Endodermal cell (in vitro differentiated cells): ENCODE results near the gene MRTFA. TPM values are rescaled to one million over a fixed set of nuclear protein-coding genes. Genes with fewer than 3 reads are reported as not detected.

Source experiments
- DNase-seq: peaks from one replicate; pipeline ENCODE4 v3.0.0-alpha.2; 2017
- H3K27ac ChIP-seq: 2 replicates; pipeline ENCODE4 v1.5.1; 2013; ENCODE audit warnings: mild to moderate bottlenecking, low read depth, low read length, moderate library complexity
- H3K27me3 ChIP-seq: 2 replicates; pipeline ENCODE4 v1.6.1; 2013; ENCODE audit warnings: mild to moderate bottlenecking, low read length, moderate library complexity; ENCODE audit not compliant: insufficient read depth, control insufficient read depth, poor library complexity, severe bottlenecking
- H3K36me3 ChIP-seq: 2 replicates; pipeline ENCODE4 v1.7.0; 2013; ENCODE audit warnings: mild to moderate bottlenecking, low read length, moderate library complexity; ENCODE audit not compliant: control insufficient read depth, insufficient read depth
- H3K4me1 ChIP-seq: one replicate; pipeline ENCODE4 v1.7.0; 2013; ENCODE audit warnings: low read length; ENCODE audit not compliant: control insufficient read depth, insufficient read depth
- H3K4me3 ChIP-seq: 2 replicates; pipeline ENCODE4 v1.5.1; 2013; ENCODE audit warnings: mild to moderate bottlenecking, low read length, moderate library complexity
- H3K9ac ChIP-seq: 2 replicates; pipeline ENCODE4 v1.6.1; 2013; ENCODE audit warnings: mild to moderate bottlenecking, low read length, moderate library complexity; ENCODE audit not compliant: poor library complexity, severe bottlenecking; ENCODE audit errors: extremely low read depth
- H3K9me3 ChIP-seq: 2 replicates; pipeline ENCODE4 v1.6.1; 2013; ENCODE audit warnings: mild to moderate bottlenecking, low read length, moderate library complexity; ENCODE audit not compliant: control insufficient read depth
- H3K27ac Mint-ChIP-seq: 2 replicates; pipeline ENCODE4 v1.8.0; 2020; ENCODE audit warnings: mixed read lengths
- H3K27me3 Mint-ChIP-seq: 2 replicates; pipeline ENCODE4 v1.8.0; 2021; ENCODE audit warnings: mild to moderate bottlenecking, mixed read lengths; ENCODE audit not compliant: insufficient read depth
- H3K36me3 Mint-ChIP-seq: 2 replicates; pipeline ENCODE4 v1.8.0; 2020; ENCODE audit warnings: low read depth, mixed read lengths
- H3K4me1 Mint-ChIP-seq: 2 replicates; pipeline ENCODE4 v1.8.0; 2020; ENCODE audit warnings: mixed read lengths
- H3K4me3 Mint-ChIP-seq: 2 replicates; pipeline ENCODE4 v1.8.0; 2020; ENCODE audit warnings: mild to moderate bottlenecking, moderate library complexity, mixed read lengths
- H3K9me3 Mint-ChIP-seq: 2 replicates; pipeline ENCODE4 v1.8.0; 2020; ENCODE audit warnings: mild to moderate bottlenecking, mixed read lengths
- CTCF ChIP-seq: fragments of 200-600 bp; sonication (generic); conservative IDR thresholded peaks from 2 replicates; pipeline ENCODE4 v1.5.0; 2021; ENCODE audit warnings: antibody characterized with exemption, mild to moderate bottlenecking
- WGBS, 2 experiments: methylation state at CpG; one replicate each; pipeline versions ENCODE4 v1.1.5 to v1.1.7; 2013; ENCODE audit warnings: missing lambda C conversion rate in 2 of 2, mixed read lengths in 1 of 2; ENCODE audit not compliant: insufficient coverage in 1 of 2, insufficient read length in 1 of 2; 5-methylcytosine and 5-hydroxymethylcytosine counted together
- total RNA-seq, 2 donors: library from RNA; stranded (reverse); fragmentation: NEBNext Ultra II Directional in 1 of 2; extraction: Animal tissue kit (Norgen Biotek cat#: 25700) in 1 of 2; gene quantifications; 2 replicates in 1 of 2; 3 replicates in 1 of 2; pipeline ENCODE4 v1.2.1, GENCODE V29; 2021

Gene MRTFA
- total RNA-seq, 2 donors from 2014 or later: 43.3 to 44.7 TPM

- 97 to 100% methylated on average over 1 to 5 of the region's 5 CpGs for WGBS, 2 experiments
- Mint-ChIP-seq H3K27me3 (no peaks in the 10 kb centered on the region), H3K4me3 (no peak overlapping the region), H3K9me3 (no peaks in the 10 kb centered on the region), H3K36me3 (peaks cover 35% of the 10 kb centered on the region), H3K27ac (no peak overlapping the region), H3K4me1 (peaks cover 18% of the 10 kb centered on the region)
- Histone ChIP-seq H3K27ac (no peak overlapping the region), H3K9me3 (no peaks in the 10 kb centered on the region), H3K36me3 (peaks cover 43% of the 10 kb centered on the region), H3K9ac (no peak overlapping the region), H3K27me3 (no peaks in the 10 kb centered on the region), H3K4me3 (no peak overlapping the region), H3K4me1 (peaks cover 5% of the 10 kb centered on the region)
- no peak for DNase-seq
- TF ChIP-seq CTCF: no peak
Measured at GRCh38 chr22:40432157-40432556, 204.4 kb downstream of the MRTFA start.

GRCh38 chr22:40430991-40431390, 205.5 kb downstream of the MRTFA start:
- Mint-ChIP-seq H3K4me1 (peaks cover 12% of the 10 kb centered on the region), H3K27ac (no peak overlapping the region), H3K27me3 (no peaks in the 10 kb centered on the region), H3K9me3 (no peaks in the 10 kb centered on the region), H3K4me3 (no peak overlapping the region), H3K36me3 (peaks cover 42% of the 10 kb centered on the region)
- H3K9ac ChIP-seq: no peak overlapping the region
- no peak for TF ChIP-seq CTCF
- H3K27me3 ChIP-seq: no peaks in the 10 kb centered on the region
- no peaks in the 10 kb centered on the region for H3K9me3 ChIP-seq
- peaks cover 5% of the 10 kb centered on the region for H3K4me1 ChIP-seq
- no peak overlapping the region for H3K27ac ChIP-seq
- WGBS, 2 experiments: 96 to 100% methylated on average over 2 to 4 of the region's 4 CpGs
- DNase-seq: no peak
- H3K4me3 ChIP-seq: no peak overlapping the region
- H3K36me3 ChIP-seq: peaks cover 43% of the 10 kb centered on the region

GRCh38 chr22:40429481-40429880, 207.0 kb downstream of the MRTFA start:
- DNase-seq: no peak
- H3K4me1 Mint-ChIP-seq: peaks cover 12% of the 10 kb centered on the region
- no peak overlapping the region for H3K9ac ChIP-seq
- peaks cover 5% of the 10 kb centered on the region for H3K4me1 ChIP-seq
- H3K27me3 Mint-ChIP-seq: no peaks in the 10 kb centered on the region
- H3K27ac ChIP-seq: no peak overlapping the region
- no peak overlapping the region for H3K4me3 ChIP-seq
- H3K9me3 Mint-ChIP-seq: no peaks in the 10 kb centered on the region
- no peaks in the 10 kb centered on the region for H3K27me3 ChIP-seq
- no peak overlapping the region for H3K27ac Mint-ChIP-seq
- H3K9me3 ChIP-seq: no peaks in the 10 kb centered on the region
- TF ChIP-seq CTCF: no peak
- H3K4me3 Mint-ChIP-seq: no peak overlapping the region
- peaks cover 42% of the 10 kb centered on the region for H3K36me3 ChIP-seq
- H3K36me3 Mint-ChIP-seq: peaks cover 41% of the 10 kb centered on the region
- 97 to 100% methylated on average over 2 to 4 of the region's 4 CpGs for WGBS, 2 experiments
